ENCODE results near the gene OTOG.
A peak's percentile ranks its signal among the peaks of the same experiment; 100 is the strongest.

Gene OTOG

GRCh38 chr11:17630936-17631335 lies 83.9 kb downstream of the OTOG start:
- ChIA-PET POLR2A (no interaction called here), CTCF (interaction anchor here (0.8 to 1.2 kb wide), 2 partner anchors 13 to 100 kb away, joined by 3 read pairs; no protein-coding TSS in a partner anchor)
- DNase-seq (ENCODE audit: extremely low spot score): no peak
- TF ChIP-seq, protein P1, sequence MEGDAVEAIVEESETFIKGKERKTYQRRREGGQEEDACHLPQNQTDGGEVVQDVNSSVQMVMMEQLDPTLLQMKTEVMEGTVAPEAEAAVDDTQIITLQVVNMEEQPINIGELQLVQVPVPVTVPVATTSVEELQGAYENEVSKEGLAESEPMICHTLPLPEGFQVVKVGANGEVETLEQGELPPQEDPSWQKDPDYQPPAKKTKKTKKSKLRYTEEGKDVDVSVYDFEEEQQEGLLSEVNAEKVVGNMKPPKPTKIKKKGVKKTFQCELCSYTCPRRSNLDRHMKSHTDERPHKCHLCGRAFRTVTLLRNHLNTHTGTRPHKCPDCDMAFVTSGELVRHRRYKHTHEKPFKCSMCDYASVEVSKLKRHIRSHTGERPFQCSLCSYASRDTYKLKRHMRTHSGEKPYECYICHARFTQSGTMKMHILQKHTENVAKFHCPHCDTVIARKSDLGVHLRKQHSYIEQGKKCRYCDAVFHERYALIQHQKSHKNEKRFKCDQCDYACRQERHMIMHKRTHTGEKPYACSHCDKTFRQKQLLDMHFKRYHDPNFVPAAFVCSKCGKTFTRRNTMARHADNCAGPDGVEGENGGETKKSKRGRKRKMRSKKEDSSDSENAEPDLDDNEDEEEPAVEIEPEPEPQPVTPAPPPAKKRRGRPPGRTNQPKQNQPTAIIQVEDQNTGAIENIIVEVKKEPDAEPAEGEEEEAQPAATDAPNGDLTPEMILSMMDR (IDR thresholded peaks at IDR 0.05; ENCODE audit: control extremely low read depth, extremely low read depth, low read depth, missing control alignments): no peak

GRCh38 chr11:17631702-17632365 lies 84.8 kb downstream of the OTOG start:
- POLR2A ChIA-PET: no interaction called here
- TF ChIP-seq, protein P1 (IDR thresholded peaks at IDR 0.05; ENCODE audit: control extremely low read depth, extremely low read depth, low read depth, missing control alignments): no peak
- DNase-seq (ENCODE audit: extremely low spot score): no peak
- CTCF ChIA-PET: no interaction called here

DNA sequence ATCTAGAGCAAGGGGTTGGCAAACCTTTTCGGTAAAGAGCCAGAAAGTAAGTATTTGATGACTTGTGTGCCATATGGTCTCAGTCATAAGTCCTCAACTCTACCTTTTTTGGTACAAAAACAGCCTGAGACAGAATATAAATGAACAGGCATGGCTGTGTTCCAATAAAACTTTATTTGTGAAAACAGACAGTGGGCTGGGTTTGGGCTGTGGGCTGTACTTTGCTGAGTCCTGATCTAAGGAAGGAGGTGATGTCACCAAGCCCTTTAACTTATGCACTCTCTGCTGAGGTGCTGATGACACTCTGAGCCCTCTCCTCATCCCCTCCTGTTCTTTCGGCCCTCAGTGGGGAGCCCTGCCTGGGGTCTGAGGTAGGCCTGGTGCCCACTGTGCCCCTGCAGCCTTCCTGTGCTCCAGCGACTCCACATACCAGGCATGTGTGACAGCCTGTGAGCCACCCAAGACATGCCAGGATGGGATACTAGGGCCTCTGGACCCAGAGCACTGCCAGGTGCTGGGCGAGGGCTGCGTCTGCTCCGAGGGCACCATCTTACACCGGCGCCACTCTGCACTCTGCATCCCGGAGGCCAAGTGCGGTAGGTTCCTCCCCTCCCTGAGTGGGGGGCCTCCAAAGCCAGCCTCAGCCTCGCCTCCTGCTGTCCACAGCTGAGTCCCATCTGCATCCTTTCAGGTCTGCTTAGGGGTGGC lies 86.4 kb downstream of the OTOG start:
- TF ChIP-seq, protein P1 (IDR thresholded peaks at IDR 0.05; ENCODE audit: control extremely low read depth, extremely low read depth, low read depth, missing control alignments): no peak
- CTCF ChIA-PET: no interaction called here
- DNase-seq (ENCODE audit: extremely low spot score): no peak
- POLR2A ChIA-PET: no interaction called here

DNA sequence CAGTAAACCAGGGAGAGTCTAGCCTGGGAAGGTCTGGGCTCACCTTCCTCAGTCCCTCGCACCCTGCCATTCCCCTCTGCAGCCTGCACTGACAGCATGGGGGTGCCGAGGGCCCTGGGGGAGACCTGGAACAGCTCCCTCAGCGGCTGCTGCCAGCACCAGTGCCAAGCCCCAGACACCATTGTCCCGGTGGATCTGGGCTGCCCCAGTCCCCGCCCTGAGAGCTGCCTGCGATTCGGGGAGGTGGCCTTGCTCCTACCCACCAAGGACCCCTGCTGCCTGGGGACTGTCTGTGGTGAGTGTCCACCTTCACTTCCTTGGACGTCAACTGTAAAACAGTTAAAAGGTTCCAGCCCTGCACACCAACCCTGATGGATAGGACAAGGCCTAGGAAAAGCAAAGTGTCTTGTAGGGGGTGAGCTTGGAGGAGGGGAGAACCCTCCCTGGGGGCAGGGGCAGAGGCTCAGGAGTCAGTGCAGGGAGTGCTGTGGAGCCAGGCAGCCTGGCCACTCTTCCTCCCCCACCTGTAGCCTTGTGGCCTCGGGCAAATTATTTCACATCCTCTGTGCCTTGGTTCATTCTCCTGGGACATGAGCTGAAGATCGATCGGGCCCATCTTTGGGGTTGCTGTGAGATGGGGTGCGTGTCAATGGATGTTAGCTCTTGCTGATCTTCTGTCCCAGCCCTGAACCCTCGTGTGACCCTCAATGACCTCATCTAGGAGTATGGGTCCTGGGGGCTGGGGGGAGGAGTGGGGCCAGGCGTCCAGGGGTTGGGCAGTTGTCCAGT lies 87.1 kb downstream of the OTOG start:
- CTCF ChIA-PET: no interaction called here
- POLR2A ChIA-PET: no interaction called here
- TF ChIP-seq, protein P1 (IDR thresholded peaks at IDR 0.05; ENCODE audit: control extremely low read depth, extremely low read depth, low read depth, missing control alignments): no peak
- no peak for DNase-seq (ENCODE audit: extremely low spot score)

DNA sequence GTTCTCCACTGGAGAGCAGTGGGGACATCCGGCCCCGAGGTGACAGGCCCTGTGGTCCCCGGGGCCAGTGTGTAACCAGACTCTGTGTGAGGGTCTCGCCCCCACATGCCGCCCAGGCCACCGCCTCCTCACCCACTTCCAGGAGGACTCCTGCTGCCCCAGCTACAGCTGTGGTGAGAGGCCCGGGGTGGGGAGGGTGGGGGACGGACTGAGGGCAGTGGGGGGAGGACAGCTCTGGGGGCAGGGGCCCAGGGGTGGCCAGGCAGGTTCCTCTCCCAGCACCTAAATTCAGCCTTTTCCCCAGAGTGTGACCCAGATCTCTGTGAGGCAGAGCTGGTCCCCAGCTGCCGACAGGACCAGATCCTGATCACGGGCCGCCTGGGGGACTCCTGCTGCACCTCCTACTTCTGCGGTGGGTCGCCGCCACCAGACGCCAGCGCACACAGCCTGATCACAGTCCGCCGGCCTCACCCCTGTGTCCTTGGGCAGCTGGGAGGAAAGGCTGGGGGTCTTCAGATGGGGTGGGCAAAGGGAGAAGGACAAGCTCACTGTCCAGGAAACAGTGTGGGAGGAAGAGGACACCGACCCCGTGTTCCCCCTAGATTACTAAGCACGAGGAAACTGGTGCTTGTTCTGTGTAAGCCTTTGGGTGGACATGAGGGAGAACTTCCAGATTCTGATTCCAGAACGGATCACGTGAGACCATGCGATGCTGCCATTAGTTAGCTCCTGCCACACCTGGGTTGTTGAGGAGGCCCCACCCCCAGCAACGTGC lies 87.9 kb downstream of the OTOG start:
- DNase-seq (ENCODE audit: extremely low spot score): peak; percentile 7
- TF ChIP-seq, protein P1 (IDR thresholded peaks at IDR 0.05; ENCODE audit: control extremely low read depth, extremely low read depth, low read depth, missing control alignments): no peak
- POLR2A ChIA-PET: no interaction called here
- CTCF ChIA-PET: interaction anchor here (0.8 to 1.1 kb wide), 2 partner anchors 8 to 33 kb away, joined by 3 read pairs; no protein-coding TSS in a partner anchor

DNA sequence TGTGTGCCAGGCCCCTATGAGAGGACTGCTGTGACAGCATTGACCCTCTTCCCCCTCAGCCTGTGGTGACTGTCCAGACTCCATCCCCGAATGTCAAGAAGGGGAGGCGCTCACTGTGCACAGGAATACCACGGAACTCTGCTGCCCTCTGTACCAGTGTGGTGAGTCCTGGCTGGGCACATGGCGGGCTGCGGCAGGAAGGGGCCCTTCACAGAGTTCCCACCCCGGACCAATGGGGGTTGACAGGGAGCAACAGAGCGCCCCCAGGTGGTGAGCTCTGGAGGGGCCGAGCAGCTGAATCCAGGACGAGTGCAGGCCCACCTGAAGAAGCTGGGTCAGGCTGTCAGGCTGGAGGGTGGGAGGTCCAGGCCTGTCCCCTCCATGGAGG lies 88.5 kb downstream of the OTOG start:
- POLR2A ChIA-PET: no interaction called here
- TF ChIP-seq, protein P1 (IDR thresholded peaks at IDR 0.05; ENCODE audit: control extremely low read depth, extremely low read depth, low read depth, missing control alignments): no peak
- DNase-seq (ENCODE audit: extremely low spot score): peak; percentile 12
- CTCF ChIA-PET: interaction anchor here (0.8 to 1.1 kb wide), 2 partner anchors 9 to 33 kb away, joined by 3 read pairs; no protein-coding TSS in a partner anchor

Measured in GM10248 (cell line).